GM12801 (cell line): ENCODE measurements around the gene RSRC1.

Experiments used
- CTCF ChIP-seq: IDR thresholded peaks from one replicate; pipeline ENCODE4 v1.5.1; 2011; ENCODE audit warnings: control low read depth; ENCODE audit not compliant: insufficient read length; ENCODE audit errors: extremely low read depth

The RSRC1 gene

GRCh38 chr3:158106766-158107471 lies 3.0 kb upstream of the RSRC1 start:
- TF ChIP-seq CTCF = no peak

- TF ChIP-seq CTCF = no peak
Observed at GRCh38 chr3:158107605-158108444, 2.1 kb upstream of the RSRC1 start.

- TF ChIP-seq CTCF = no peak
Observed at GRCh38 chr3:158108445-158108985, 1.4 kb upstream of the RSRC1 start.

GRCh38 chr3:158109295-158109803 lies 540 bp upstream of the RSRC1 start:
- TF ChIP-seq CTCF = no peak

- TF ChIP-seq CTCF = no peak
Observed at GRCh38 chr3:158110658-158111018, 749 bp downstream of the RSRC1 start.

- no peak for TF ChIP-seq CTCF
Observed at GRCh38 chr3:158111861-158112260, 2.0 kb downstream of the RSRC1 start.

- TF ChIP-seq CTCF = no peak
Observed at GRCh38 chr3:158120330-158120729, 10.4 kb downstream of the RSRC1 start.
